HG03469 (cell line): ENCODE data around the gene SDS.

ENCODE experiments used
- ATAC-seq: cut with Tn5 transposase; IDR thresholded peaks from one replicate; pipeline ENCODE4 v1.9.1; 2021; ENCODE audit warnings: mild to moderate bottlenecking, moderate library complexity, moderate number of reproducible peaks; ENCODE audit not compliant: unreplicated experiment

SDS gene

GRCh38 chr12:113351089-113351488 is 52.6 kb downstream of the SDS start:
- no peak for ATAC-seq

DNA sequence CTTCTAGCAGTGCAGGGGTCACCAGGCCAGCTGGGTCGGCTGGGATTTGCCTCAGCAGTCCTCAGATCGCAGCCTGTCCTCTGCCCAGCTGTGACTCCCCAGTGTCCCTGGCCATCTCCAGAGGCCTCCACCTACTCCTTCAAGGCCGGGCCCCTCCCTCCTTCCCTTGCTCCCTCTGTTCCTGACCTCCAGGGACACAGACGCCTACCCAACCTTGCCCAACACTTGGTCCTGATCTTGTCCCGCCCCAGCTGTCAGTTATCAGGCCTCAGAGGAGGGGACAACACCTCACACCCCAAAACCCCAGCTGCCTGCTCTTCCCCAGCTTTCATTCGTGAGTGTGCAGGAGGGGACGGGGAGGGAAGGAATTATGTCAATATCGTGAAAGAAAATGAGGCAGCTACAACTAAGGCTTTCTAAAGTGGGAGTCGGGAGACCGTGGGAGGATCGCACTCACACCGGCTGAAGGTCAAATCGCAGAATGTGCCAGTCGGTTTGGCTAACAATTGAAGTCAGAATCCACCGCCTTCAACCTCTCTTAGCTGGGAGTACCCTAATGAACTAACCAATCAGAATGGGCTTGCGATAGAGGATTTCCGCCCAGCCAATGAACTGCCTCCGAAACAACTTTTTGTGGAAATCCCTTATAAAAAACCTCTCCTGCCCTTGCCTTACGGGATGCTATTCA is 54.7 kb downstream of the SDS start:
- no peak for ATAC-seq

GRCh38 chr12:113347892-113348291 is 55.8 kb downstream of the SDS start:
- ATAC-seq, result no peak

- ATAC-seq, result no peak
Observed at GRCh38 chr12:113347107-113347506, 56.6 kb downstream of the SDS start.

GRCh38 chr12:113346353-113346752 is 57.3 kb downstream of the SDS start:
- no peak for ATAC-seq

- ATAC-seq, result no peak
Observed at GRCh38 chr12:113345318-113345717, 58.4 kb downstream of the SDS start.
